Measurements from ENCODE around the gene KREMEN1. TPM values are rescaled to one million over a fixed set of nuclear protein-coding genes. Genes with fewer than 3 reads are reported as not detected.

Gene KREMEN1
- total RNA-seq, 1 experiment from 2014 or later: 31.9 TPM

DNA sequence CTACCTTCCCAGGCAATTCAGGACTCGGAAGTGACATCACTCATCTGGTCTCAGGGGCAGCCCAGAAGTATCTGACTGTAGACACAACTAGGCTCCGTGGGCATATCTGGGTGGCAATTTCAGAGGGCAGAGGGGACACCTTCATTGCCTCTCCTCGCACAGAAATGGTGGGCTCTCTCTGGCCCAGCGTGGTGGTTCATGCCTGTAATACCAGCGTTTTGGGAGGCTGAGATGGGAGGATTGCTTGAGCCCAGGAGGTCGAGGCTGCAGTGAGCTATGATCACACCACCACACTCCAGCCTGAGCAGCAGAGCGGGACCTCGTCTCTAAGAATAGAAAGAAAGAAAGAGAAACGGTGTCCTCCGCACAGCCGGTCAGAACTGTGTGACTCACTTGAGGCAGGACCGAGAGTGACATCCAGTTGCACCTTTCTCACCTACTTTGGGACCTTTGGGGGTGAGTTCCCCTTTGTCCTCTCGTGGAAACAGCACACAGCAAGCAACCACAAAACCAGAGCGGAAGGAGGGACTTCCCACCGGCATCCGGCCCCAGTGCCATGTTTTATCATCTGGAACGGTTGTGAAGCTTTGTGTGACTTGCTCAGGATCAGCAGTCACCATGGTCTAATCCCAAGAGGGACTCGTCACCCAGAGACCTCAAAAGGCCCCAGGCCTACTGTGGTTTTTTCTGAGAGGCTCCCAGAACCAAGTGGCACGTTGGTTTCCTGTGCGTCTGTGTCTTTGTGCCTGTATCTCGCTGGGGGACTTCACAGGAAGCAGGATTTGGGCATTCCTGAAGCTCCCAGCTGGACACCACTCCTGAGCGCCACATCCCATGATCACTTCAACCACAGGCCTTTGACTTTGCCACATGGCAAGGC is 94.4 kb downstream of the KREMEN1 start:
- Histone ChIP-seq H3K27ac (ENCODE audit: low read depth, low read length) (no peak overlapping the region), H3K9me2 (ENCODE audit: insufficient read depth) (no peaks in the 10 kb centered on the region), H3K4me2 (ENCODE audit: low read length) (no peak overlapping the region), H3K9ac (ENCODE audit: low read length) (no peak overlapping the region), H3K79me2 (ENCODE audit: insufficient read depth, low read length) (no peaks in the 10 kb centered on the region), H3K9me3 (ENCODE audit: control insufficient read depth in 1 of 2, insufficient read depth in 1 of 2, low read depth in 1 of 2, low read length in 2 of 2) (no peaks in the 10 kb centered on the region), H3K4me1 (ENCODE audit: control insufficient read depth in 1 of 2, insufficient read depth in 2 of 2, low read length in 2 of 2) (no peaks in the 10 kb centered on the region), H4K20me1 (ENCODE audit: insufficient read depth) (no peaks in the 10 kb centered on the region), H3K27me3 (ENCODE audit: insufficient read depth, low read length) (no peaks in the 10 kb centered on the region), H2AFZ (ENCODE audit: low read depth, low read length, poor library complexity, severe bottlenecking) (no peak overlapping the region), H3K4me3 (replicated peaks in 1 of 2; ENCODE audit: low read depth in 1 of 2, low read length in 2 of 2) (no peak overlapping the region), H3K36me3 (ENCODE audit: control insufficient read depth in 1 of 2, insufficient read depth in 2 of 2, low read length in 2 of 2) (no peaks in the 10 kb centered on the region)
- CTCF ChIA-PET: no interaction called here
- ATAC-seq (no peak), DNase-seq (ENCODE audit: low read depth, low spot score) (no peak)
- intact Hi-C loops (cut with micrococcal nuclease): no loop called here
- BruUV-seq (replicated peaks): no TSS peak
- POLR2A ChIA-PET: no interaction called here
- no peak for TF ChIP-seq CEBPB (IDR thresholded peaks at IDR 0.05; ENCODE audit: low read depth)
- no peak for TF ChIP-seq RAD21 (IDR thresholded peaks at IDR 0.05; ENCODE audit: low read depth)
- TF ChIP-seq, protein P1, sequence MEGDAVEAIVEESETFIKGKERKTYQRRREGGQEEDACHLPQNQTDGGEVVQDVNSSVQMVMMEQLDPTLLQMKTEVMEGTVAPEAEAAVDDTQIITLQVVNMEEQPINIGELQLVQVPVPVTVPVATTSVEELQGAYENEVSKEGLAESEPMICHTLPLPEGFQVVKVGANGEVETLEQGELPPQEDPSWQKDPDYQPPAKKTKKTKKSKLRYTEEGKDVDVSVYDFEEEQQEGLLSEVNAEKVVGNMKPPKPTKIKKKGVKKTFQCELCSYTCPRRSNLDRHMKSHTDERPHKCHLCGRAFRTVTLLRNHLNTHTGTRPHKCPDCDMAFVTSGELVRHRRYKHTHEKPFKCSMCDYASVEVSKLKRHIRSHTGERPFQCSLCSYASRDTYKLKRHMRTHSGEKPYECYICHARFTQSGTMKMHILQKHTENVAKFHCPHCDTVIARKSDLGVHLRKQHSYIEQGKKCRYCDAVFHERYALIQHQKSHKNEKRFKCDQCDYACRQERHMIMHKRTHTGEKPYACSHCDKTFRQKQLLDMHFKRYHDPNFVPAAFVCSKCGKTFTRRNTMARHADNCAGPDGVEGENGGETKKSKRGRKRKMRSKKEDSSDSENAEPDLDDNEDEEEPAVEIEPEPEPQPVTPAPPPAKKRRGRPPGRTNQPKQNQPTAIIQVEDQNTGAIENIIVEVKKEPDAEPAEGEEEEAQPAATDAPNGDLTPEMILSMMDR (IDR thresholded peaks at IDR 0.05 in 2 of 3, conservative IDR thresholded peaks at IDR 0.05 in 1 of 3; ENCODE audit: borderline replicate concordance in 1 of 3, insufficient read depth in 1 of 3, low read depth in 2 of 3, low read length in 2 of 3): no peak
- TF ChIP-seq SP1 (IDR thresholded peaks at IDR 0.05; ENCODE audit: low read depth): no peak
- no peak for TF ChIP-seq EZH2 (IDR thresholded peaks at IDR 0.05)
- no peak for TF ChIP-seq ZNF274 (IDR thresholded peaks at IDR 0.05; ENCODE audit: low read depth, low read length)
- TF ChIP-seq SRF (IDR thresholded peaks at IDR 0.05; ENCODE audit: low read depth): no peak
- no peak for TF ChIP-seq EZH2phosphoT487 (IDR thresholded peaks at IDR 0.05; ENCODE audit: borderline replicate concordance)
- no peak for TF ChIP-seq POLR2A (IDR thresholded peaks at IDR 0.05; ENCODE audit: borderline replicate concordance, extremely low read depth, insufficient read depth, insufficient read length)
- RAD21 ChIA-PET (ENCODE audit: low non-redundant PET in 1 of 2, low total read pairs in 2 of 2, uncharacterized antibody in 2 of 2, unreplicated experiment in 2 of 2): no interaction called here
